K562 (cell line): ENCODE data around the gene BDH1. TPM values are rescaled to one million over a fixed set of nuclear protein-coding genes. Genes with fewer than 3 reads are reported as not detected.
A peak's percentile ranks its signal among the peaks of the same experiment; 100 is the strongest.

ENCODE experiments used
- BRF1 ChIP-seq: IDR thresholded peaks from 3 replicates; pipeline ENCODE4 v1.6.1; 2011; ENCODE audit warnings: borderline replicate concordance, mild to moderate bottlenecking; ENCODE audit not compliant: insufficient read length; ENCODE audit errors: extremely low read depth
- CSDE1 ChIP-seq, 2 experiments: fragments of 450-650 bp; IDR thresholded peaks; 2 replicates each; pipeline ENCODE4 v1.6.1; 2016; ENCODE audit warnings: mild to moderate bottlenecking in 1 of 2
- ETS2 ChIP-seq: IDR thresholded peaks from 2 replicates; pipeline ENCODE4 v1.6.1; 2016; ENCODE audit warnings: borderline replicate concordance, missing genetic modification characterization, mild to moderate bottlenecking, moderate library complexity, missing compliant biosample characterization; ENCODE audit not compliant: poor library complexity, severe bottlenecking
- ETV5 ChIP-seq: sonication (generic); formaldehyde crosslinking; IDR thresholded peaks from 2 replicates; pipeline ENCODE4 v1.4.0; 2020; ENCODE audit warnings: low read depth, mild to moderate bottlenecking, missing genetic modification reagents
- FOXK2 ChIP-seq, 2 experiments: fragments of 450-650 bp; IDR thresholded peaks in 1 of 2; conservative IDR thresholded peaks in 1 of 2; 2 replicates each; pipeline ENCODE4 v1.6.1; 2016; ENCODE audit warnings: low read depth in 2 of 2, mild to moderate bottlenecking in 1 of 2
- MAFG ChIP-seq: fragments of 450-650 bp; conservative IDR thresholded peaks from 2 replicates; pipeline ENCODE4 v1.6.1; 2016; ENCODE audit warnings: missing genetic modification characterization, missing compliant biosample characterization
- MTA1 ChIP-seq: fragments of 450-650 bp; IDR thresholded peaks from 2 replicates; pipeline ENCODE4 v1.6.1; 2017; ENCODE audit warnings: borderline replicate concordance
- SMARCC2 ChIP-seq: fragments of 450-650 bp; IDR thresholded peaks from 2 replicates; pipeline ENCODE4 v1.6.1; 2017; ENCODE audit warnings: antibody characterized with exemption, moderate library complexity, mild to moderate bottlenecking, low read depth
- TAF1 ChIP-seq: IDR thresholded peaks from 2 replicates; pipeline ENCODE4 v1.6.1; 2011; ENCODE audit warnings: mild to moderate bottlenecking, low read length, moderate library complexity; ENCODE audit not compliant: insufficient read depth, control insufficient read depth, severe bottlenecking; ENCODE audit errors: extremely low read depth
- ZNF165 ChIP-seq: fragments of 250-450 bp; sonication (Bioruptor Pico); IDR thresholded peaks from 2 replicates; pipeline ENCODE4 v1.4.0; 2020; ENCODE audit warnings: borderline replicate concordance
- polyA plus RNA-seq, 8 experiments: library from polyadenylated mRNA; depleted of rRNA in 4 of 8; stranded (reverse) in 5 of 8; unstranded in 3 of 8; fragments of >200 nt; fragmentation: Nextera tagmentation in 2 of 8; fragmentation: Illumina TruSeq in 1 of 8; extraction: Ambion mirVana in 2 of 8; extraction: Trizol in 1 of 8; gene quantifications; 2 replicates each; pipeline versions ENCODE4 v1.2.1 to v1.2.3, GENCODE V29; 2011 to 2014; ENCODE audit warnings: inconsistent platforms in 1 of 8, missing spikeins in 1 of 8
- total RNA-seq, 7 experiments: library from RNA; depleted of rRNA in 6 of 7; stranded (reverse); fragments of >200 nt in 6 of 7; fragmentation: Illumina TruSeq in 2 of 7; extraction: Trizol in 2 of 7; gene quantifications; 2 replicates each; pipeline versions ENCODE4 v1.2.1 to v1.2.3, GENCODE V29; 2011 to 2021; ENCODE audit warnings: low replicate concordance in 1 of 7
- TF ChIP-seq, protein P1 (sequence below): fragments of 250-450 bp; sonication (Bioruptor Pico); IDR thresholded peaks from 2 replicates; pipeline ENCODE4 v1.8.0; 2021; ENCODE audit warnings: mild to moderate bottlenecking, moderate library complexity
- TF ChIP-seq, protein P2 (sequence below): fragments of 250-450 bp; sonication (Bioruptor Pico); IDR thresholded peaks from 2 replicates; pipeline ENCODE4 v1.8.0; 2022; ENCODE audit warnings: inconsistent platforms, mild to moderate bottlenecking, moderate library complexity, borderline replicate concordance
- TF ChIP-seq, protein P3 (sequence below): fragments of 450-650 bp; IDR thresholded peaks from 2 replicates; pipeline ENCODE4 v1.6.1; 2017; ENCODE audit warnings: antibody characterized with exemption, mild to moderate bottlenecking
- TF ChIP-seq, protein P4 (sequence below): sonication (generic); formaldehyde crosslinking; IDR thresholded peaks from 2 replicates; pipeline ENCODE4 v1.8.0; 2022; ENCODE audit warnings: mild to moderate bottlenecking, missing genetic modification reagents
- TF ChIP-seq, protein P5 (sequence below): fragments of 250-450 bp; sonication (Bioruptor Pico); IDR thresholded peaks from 2 replicates; pipeline ENCODE4 v1.8.0; 2021; ENCODE audit warnings: borderline replicate concordance, mild to moderate bottlenecking, moderate library complexity; ENCODE audit not compliant: poor library complexity, severe bottlenecking

The BDH1 gene
- total and polyA plus RNA-seq, 9 of the 15 experiments (the other 6 are each of a cell fraction or from before 2014, with no cell fraction given), result 0.07 to 0.89 (median 0.12) TPM; not detected in 3

DNA sequence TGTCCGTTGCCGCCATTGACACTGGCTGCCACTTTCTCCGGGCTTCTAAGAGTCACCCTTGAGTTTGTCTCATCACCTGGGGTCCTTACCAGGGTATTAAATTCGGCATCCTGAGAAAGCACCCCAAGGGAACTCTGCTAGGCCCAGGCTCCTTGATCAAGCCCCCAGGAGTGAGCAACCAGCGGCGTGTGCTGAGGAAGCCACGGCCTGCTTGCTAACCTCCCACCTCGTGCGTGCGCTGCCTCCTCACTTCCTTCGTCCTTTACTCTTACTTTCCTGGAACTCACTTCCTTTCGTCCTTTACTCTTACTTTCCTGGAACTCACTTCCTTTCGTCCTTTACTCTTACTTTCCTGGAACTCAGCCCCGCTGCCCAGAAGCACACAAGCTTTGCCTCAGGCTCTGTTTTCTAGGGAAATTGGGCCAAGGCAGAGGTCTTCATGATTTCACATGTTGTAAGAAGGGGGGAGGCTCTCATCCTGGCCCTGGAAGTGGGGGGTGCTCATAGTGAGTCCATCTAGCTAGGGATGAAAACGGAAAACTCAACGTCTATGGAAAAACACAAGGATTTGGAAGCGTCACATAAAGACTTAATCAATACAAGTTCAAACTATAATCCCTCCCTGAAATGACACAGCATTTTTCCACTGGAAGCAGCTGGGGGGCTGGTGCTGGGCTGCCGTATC is 36.7 kb upstream of the BDH1 start (continued):
- TF ChIP-seq SMARCC2 (peak; percentile 70; the same call in 1 of the 2 replicates), ETV5 (CRISPR knock-in tag) (no peak; the same call in 1 of the 2 replicates), FOXK2 (conservative IDR thresholded peaks at IDR 0.05 in 1 of 2, IDR thresholded peaks at IDR 0.05 in 1 of 2; ENCODE audit: low read depth in 2 of 2) (0 out of 4 replicates have a peak, but pooled peaks have one; percentile 16 to 21), CSDE1 (IDR thresholded peaks at IDR 0.05) (no peak), TAF1 (peak; percentile 22), BRF1 (no peak), ETS2 (no peak), ZNF165 (CRISPR knock-in tag) (no peak), MAFG (peak; percentile 95), MTA1 (no peak)
- TF ChIP-seq, protein P1, sequence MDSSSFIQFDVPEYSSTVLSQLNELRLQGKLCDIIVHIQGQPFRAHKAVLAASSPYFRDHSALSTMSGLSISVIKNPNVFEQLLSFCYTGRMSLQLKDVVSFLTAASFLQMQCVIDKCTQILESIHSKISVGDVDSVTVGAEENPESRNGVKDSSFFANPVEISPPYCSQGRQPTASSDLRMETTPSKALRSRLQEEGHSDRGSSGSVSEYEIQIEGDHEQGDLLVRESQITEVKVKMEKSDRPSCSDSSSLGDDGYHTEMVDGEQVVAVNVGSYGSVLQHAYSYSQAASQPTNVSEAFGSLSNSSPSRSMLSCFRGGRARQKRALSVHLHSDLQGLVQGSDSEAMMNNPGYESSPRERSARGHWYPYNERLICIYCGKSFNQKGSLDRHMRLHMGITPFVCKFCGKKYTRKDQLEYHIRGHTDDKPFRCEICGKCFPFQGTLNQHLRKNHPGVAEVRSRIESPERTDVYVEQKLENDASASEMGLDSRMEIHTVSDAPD (CRISPR knock-in tag), result no peak
- TF ChIP-seq, protein P2, sequence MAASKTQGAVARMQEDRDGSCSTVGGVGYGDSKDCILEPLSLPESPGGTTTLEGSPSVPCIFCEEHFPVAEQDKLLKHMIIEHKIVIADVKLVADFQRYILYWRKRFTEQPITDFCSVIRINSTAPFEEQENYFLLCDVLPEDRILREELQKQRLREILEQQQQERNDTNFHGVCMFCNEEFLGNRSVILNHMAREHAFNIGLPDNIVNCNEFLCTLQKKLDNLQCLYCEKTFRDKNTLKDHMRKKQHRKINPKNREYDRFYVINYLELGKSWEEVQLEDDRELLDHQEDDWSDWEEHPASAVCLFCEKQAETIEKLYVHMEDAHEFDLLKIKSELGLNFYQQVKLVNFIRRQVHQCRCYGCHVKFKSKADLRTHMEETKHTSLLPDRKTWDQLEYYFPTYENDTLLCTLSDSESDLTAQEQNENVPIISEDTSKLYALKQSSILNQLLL (CRISPR knock-in tag), result no peak
- TF ChIP-seq, protein P3, sequence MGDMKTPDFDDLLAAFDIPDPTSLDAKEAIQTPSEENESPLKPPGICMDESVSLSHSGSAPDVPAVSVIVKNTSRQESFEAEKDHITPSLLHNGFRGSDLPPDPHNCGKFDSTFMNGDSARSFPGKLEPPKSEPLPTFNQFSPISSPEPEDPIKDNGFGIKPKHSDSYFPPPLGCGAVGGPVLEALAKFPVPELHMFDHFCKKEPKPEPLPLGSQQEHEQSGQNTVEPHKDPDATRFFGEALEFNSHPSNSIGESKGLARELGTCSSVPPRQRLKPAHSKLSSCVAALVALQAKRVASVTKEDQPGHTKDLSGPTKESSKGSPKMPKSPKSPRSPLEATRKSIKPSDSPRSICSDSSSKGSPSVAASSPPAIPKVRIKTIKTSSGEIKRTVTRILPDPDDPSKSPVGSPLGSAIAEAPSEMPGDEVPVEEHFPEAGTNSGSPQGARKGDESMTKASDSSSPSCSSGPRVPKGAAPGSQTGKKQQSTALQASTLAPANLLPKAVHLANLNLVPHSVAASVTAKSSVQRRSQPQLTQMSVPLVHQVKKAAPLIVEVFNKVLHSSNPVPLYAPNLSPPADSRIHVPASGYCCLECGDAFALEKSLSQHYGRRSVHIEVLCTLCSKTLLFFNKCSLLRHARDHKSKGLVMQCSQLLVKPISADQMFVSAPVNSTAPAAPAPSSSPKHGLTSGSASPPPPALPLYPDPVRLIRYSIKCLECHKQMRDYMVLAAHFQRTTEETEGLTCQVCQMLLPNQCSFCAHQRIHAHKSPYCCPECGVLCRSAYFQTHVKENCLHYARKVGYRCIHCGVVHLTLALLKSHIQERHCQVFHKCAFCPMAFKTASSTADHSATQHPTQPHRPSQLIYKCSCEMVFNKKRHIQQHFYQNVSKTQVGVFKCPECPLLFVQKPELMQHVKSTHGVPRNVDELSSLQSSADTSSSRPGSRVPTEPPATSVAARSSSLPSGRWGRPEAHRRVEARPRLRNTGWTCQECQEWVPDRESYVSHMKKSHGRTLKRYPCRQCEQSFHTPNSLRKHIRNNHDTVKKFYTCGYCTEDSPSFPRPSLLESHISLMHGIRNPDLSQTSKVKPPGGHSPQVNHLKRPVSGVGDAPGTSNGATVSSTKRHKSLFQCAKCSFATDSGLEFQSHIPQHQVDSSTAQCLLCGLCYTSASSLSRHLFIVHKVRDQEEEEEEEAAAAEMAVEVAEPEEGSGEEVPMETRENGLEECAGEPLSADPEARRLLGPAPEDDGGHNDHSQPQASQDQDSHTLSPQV, result peak; percentile 97
- TF ChIP-seq, protein P4, sequence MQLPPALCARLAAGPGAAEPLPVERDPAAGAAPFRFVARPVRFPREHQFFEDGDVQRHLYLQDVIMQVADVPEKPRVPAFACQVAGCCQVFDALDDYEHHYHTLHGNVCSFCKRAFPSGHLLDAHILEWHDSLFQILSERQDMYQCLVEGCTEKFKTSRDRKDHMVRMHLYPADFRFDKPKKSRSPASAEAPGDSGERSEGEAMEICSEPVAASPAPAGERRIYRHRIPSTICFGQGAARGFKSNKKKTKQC, result 0 out of 2 replicates have a peak, but pooled peaks have one; percentile 46
- TF ChIP-seq, protein P5, sequence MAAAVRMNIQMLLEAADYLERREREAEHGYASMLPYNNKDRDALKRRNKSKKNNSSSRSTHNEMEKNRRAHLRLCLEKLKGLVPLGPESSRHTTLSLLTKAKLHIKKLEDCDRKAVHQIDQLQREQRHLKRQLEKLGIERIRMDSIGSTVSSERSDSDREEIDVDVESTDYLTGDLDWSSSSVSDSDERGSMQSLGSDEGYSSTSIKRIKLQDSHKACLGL (CRISPR knock-in tag), result no peak
